Esophagus squamous epithelium (tissue), 5 donors: Measurements from ENCODE around the gene BCO1. TPM values are rescaled to one million over a fixed set of nuclear protein-coding genes. Genes with fewer than 3 reads are reported as not detected.

ENCODE experiments used
- DNase-seq: peaks from one replicate; lab custom pipeline; 2025; lab: John Stamatoyannopoulos, UW
- H3K27ac ChIP-seq, 4 donors: fragments of 200-600 bp; sonication (generic); one replicate each; pipeline ENCODE4 v1.5.1; 2016 to 2019; ENCODE audit warnings: mild to moderate bottlenecking in 1 of 4
- H3K27me3 ChIP-seq, 4 donors: fragments of 200-600 bp; sonication (generic); 1 replicate in 3 of 4; 2 replicates in 1 of 4; pipeline versions ENCODE4 v1.5.1 to v1.6.0; 2017 to 2021; ENCODE audit warnings: antibody characterized with exemption in 1 of 4
- H3K36me3 ChIP-seq, 3 donors: fragments of 200-600 bp; sonication (generic); one replicate each; pipeline ENCODE4 v1.5.1; 2016 to 2019
- H3K4me1 ChIP-seq, 3 donors: fragments of 200-600 bp; sonication (generic); one replicate each; pipeline ENCODE4 v1.5.1; 2017 to 2019
- H3K4me3 ChIP-seq, 4 donors: fragments of 200-600 bp; sonication (generic); 1 replicate in 3 of 4; 2 replicates in 1 of 4; pipeline ENCODE4 v1.5.1; 2016 to 2019; ENCODE audit warnings: mild to moderate bottlenecking in 2 of 4, moderate library complexity in 1 of 4
- H3K9me3 ChIP-seq, 3 donors: fragments of 200-600 bp; sonication (generic); one replicate each; pipeline ENCODE4 v1.5.1; 2016 to 2019
- POLR2A ChIP-seq, 4 donors: fragments of 450-650 bp; IDR thresholded peaks; one replicate each; pipeline ENCODE4 v1.6.1; 2017; ENCODE audit warnings: antibody characterized with exemption in 4 of 4, mild to moderate bottlenecking in 4 of 4, moderate library complexity in 3 of 4
- WGBS, 2 donors: methylation state at CpG; one replicate each; pipeline ENCODE4 v1.1.5; 2018; 5-methylcytosine and 5-hydroxymethylcytosine counted together
- intact Hi-C: fragments of 100-400 bp; cut with DNase I; formaldehyde crosslinking; loops from one replicate; pipeline ENCODE4 v1.15.0; 2022
- total RNA-seq, 4 donors: library from RNA; depleted of rRNA; stranded (reverse); fragments of >200 nt; gene quantifications; one replicate each; pipeline ENCODE4 v1.1.0, GENCODE V29; 2016
- TF ChIP-seq, protein P1 (sequence below), 6 experiments: fragments of 450-650 bp in 4 of 6; fragments of 200-600 bp in 2 of 6; sonication (generic) in 2 of 6; IDR thresholded peaks; one replicate each; pipeline ENCODE4 v1.5.1; 2016 to 2019; ENCODE audit warnings: antibody characterized with exemption in 6 of 6, mild to moderate bottlenecking in 4 of 6, moderate library complexity in 4 of 6
- donor health status: DM: yes; HTN: yes; CAD: no.

The BCO1 gene, protein sequence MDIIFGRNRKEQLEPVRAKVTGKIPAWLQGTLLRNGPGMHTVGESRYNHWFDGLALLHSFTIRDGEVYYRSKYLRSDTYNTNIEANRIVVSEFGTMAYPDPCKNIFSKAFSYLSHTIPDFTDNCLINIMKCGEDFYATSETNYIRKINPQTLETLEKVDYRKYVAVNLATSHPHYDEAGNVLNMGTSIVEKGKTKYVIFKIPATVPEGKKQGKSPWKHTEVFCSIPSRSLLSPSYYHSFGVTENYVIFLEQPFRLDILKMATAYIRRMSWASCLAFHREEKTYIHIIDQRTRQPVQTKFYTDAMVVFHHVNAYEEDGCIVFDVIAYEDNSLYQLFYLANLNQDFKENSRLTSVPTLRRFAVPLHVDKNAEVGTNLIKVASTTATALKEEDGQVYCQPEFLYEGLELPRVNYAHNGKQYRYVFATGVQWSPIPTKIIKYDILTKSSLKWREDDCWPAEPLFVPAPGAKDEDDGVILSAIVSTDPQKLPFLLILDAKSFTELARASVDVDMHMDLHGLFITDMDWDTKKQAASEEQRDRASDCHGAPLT
- under 1 TPM in 3 of 4 donors, not detected in 1; 0.19 to 0.83 (median 0.59) TPM for total RNA-seq

DNA sequence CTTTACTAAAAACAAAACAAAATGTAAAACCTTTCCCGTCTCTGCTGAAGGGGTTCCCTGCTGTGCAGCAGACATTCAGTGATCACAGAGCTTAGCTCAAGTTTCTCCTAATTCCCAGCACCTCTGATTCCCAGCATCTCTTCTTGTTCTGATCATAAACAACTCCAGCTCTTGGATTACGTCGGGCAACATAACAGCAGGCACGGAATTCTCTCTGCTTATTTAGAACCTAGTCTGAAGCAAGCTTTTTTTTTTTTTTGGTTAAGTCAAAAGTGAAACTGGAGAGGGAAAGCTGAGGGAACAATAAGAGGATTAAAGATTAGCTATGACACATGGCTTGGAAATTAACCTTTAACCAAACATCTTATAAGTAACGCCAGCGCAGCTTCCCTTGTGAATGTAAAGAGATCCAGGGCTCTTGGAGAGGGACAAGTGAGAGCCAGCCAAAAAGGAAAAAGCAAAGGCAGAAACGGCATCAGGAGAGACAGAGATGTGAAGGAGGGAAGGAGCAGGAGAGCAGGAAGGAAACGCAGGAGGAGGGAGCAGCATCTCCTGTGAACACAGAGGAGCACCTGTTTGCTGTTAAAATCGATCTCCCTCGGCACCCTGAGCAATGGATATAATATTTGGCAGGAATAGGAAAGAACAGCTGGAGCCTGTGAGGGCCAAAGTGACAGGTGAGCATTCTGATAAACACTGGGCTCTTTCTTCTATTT lies at the start of gene BCO1:
BCO1 (plus strand) TSS at position 394 of the 716 bp plus-strand sequence; CDS start at position 614, 220 bp downstream.
- H3K27me3 ChIP-seq: no peaks in the 10 kb centered on the region
- no peak for TF ChIP-seq POLR2A (IDR thresholded peaks at IDR 0.05)
- TF ChIP-seq, protein P1, sequence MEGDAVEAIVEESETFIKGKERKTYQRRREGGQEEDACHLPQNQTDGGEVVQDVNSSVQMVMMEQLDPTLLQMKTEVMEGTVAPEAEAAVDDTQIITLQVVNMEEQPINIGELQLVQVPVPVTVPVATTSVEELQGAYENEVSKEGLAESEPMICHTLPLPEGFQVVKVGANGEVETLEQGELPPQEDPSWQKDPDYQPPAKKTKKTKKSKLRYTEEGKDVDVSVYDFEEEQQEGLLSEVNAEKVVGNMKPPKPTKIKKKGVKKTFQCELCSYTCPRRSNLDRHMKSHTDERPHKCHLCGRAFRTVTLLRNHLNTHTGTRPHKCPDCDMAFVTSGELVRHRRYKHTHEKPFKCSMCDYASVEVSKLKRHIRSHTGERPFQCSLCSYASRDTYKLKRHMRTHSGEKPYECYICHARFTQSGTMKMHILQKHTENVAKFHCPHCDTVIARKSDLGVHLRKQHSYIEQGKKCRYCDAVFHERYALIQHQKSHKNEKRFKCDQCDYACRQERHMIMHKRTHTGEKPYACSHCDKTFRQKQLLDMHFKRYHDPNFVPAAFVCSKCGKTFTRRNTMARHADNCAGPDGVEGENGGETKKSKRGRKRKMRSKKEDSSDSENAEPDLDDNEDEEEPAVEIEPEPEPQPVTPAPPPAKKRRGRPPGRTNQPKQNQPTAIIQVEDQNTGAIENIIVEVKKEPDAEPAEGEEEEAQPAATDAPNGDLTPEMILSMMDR (IDR thresholded peaks at IDR 0.05): no peak
- DNase-seq: no peak
- intact Hi-C loops: no loop called here
- no peaks in the 10 kb centered on the region for H3K36me3 ChIP-seq
- peak within 1 kb of the TSS; percentile 62 to 87 (median 72) for H3K27ac ChIP-seq
- WGBS, 2 donors: 4 to 11% methylated on average over 10 of the region's 10 CpGs
- no peaks in the 10 kb centered on the region for H3K9me3 ChIP-seq
- H3K4me1 ChIP-seq: peaks cover 0 to 50% (median 11%) of the 10 kb centered on the region in 3 donors
- peak within 1 kb of the TSS in 3 of 4 donors; percentile 30 to 53 (median 32) for H3K4me3 ChIP-seq

DNA sequence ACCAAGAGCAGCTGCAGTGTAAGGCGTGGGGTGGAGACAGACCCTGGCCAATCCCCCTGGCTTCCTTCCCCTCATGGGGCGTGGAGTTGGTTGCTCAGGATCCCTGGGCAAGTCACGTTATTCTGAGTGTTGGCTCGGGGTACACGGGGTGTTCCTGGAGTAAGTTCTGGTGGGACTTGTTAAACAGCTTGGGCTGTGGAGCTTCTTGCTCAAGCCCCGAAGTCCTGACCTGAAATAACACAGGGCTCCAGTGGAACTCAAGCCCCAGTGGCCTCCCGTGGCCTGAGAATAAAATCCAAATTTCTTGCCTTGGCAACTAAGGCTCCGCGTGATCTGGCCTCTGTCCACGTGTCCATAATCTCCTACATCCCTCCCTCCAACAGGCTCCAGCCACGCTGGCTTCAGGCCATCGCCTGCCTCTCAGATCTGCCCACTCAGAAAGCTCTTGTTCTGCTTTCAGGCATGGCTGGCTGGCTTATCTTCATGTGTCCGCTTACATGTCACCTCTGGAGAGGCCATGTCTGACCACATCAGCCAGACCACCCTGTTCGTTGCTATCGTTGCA lies 49.3 kb upstream of the BCO1 start:
- Histone ChIP-seq H3K4me3 (no peak overlapping the region), H3K4me1 (peaks cover 0 to 18% (median 5%) of the 10 kb centered on the region in 3 donors), H3K36me3 (no peaks in the 10 kb centered on the region), H3K9me3 (no peaks in the 10 kb centered on the region), H3K27ac (peak overlapping the region in 2 of 4 donors; percentile 23 to 65), H3K27me3 (no peaks in the 10 kb centered on the region)
- intact Hi-C loops: no loop called here
- no peak for TF ChIP-seq POLR2A (IDR thresholded peaks at IDR 0.05)
- no peak for DNase-seq
- 46 to 54% methylated on average over 9 to 10 of the region's 15 CpGs for WGBS, 2 donors

DNA sequence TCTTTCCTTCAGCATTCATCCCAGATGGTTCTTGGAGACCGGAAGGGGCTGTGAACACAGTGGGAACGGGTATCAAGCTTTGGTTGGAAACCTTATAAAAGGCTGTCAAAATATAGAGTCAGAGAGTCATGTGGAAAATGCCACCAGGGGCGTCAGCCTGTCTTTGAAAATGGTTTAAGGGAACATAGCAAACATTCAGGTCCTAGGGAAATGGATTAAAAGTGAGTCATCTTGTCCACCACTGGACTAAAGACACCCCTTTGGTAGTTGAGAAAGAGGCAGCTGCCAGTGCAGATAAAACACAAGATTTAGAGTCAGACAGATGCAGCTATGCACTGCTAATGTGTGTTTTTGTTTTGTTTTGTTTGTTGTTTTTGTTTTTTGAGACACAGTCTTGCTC lies 47.8 kb upstream of the BCO1 start:
- TF ChIP-seq POLR2A (IDR thresholded peaks at IDR 0.05): no peak
- TF ChIP-seq, protein P1 (IDR thresholded peaks at IDR 0.05): no peak
- intact Hi-C loops: no loop called here
- no peaks in the 10 kb centered on the region for H3K9me3 ChIP-seq
- H3K4me1 ChIP-seq: peaks cover 0 to 18% (median 5%) of the 10 kb centered on the region in 3 donors
- H3K27me3 ChIP-seq: peaks cover 0 to 5% (median 0%) of the 10 kb centered on the region in 4 donors
- DNase-seq: no peak
- 53 to 62% methylated on average over 3 of the region's 3 CpGs for WGBS, 2 donors
- no peaks in the 10 kb centered on the region for H3K36me3 ChIP-seq
- H3K4me3 ChIP-seq: no peak overlapping the region
- H3K27ac ChIP-seq: peak overlapping the region in 1 of 4 donors; percentile 65

DNA sequence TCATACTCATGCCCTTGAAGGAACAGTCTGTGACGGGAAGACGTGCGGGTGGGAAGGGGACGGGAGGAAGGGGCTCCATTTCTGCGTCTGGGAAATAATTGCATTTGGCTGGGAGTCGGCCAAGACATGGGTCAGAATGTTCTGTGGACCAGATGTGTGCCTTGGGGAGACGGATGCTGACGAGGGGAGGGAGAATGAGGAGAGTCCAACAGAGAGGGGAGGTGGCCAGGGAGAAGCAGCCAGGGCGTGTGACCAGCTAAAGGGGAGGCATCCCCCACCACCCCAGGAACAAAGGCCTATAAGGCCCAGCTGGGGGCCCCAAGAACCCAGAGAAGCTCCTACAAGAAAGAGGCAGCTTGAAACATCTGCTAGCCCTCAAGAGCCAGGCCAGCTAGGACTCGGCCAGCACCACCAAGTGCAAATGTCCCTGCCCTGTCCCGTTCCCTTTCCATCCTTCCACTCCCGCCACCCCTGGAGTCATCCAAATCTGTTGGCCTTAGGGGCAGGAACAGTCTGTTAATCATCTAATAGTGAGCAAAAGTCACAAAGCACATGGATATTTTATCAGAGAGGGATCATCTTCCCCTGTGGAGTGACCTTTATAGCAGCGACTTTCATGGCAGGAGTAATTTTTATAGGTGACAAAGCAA lies 42.5 kb upstream of the BCO1 start:
- Histone ChIP-seq H3K27me3 (peaks cover 0 to 32% (median 0%) of the 10 kb centered on the region in 4 donors), H3K9me3 (no peaks in the 10 kb centered on the region), H3K4me1 (no peaks in the 10 kb centered on the region), H3K27ac (no peak overlapping the region), H3K36me3 (no peaks in the 10 kb centered on the region), H3K4me3 (no peak overlapping the region)
- 61 to 71% methylated on average over 12 of the region's 13 CpGs for WGBS, 2 donors
- DNase-seq: no peak
- intact Hi-C loops: no loop called here
- TF ChIP-seq, protein P1 (IDR thresholded peaks at IDR 0.05): no peak
- TF ChIP-seq POLR2A (IDR thresholded peaks at IDR 0.05): no peak

DNA sequence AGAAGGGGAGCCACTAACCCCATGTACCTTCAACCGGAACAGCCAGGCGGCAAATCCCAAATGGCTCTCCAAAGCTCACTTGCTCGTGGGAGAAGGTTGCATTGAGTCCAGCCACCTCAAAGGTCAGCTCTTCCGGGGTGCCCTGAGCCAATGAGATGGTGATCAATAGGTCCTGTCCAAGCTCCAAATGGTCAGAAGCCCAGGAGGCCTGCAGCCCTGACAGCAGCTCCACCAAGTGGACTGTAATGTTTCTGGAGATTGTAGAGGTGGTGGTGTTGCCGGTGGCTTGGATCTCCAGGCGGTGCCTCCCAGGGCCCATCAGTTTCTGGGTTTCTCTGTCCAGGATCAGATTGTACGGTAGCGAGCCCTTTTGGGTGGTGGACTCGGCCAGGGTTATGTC lies 39.9 kb upstream of the BCO1 start:
- intact Hi-C loops: no loop called here
- DNase-seq: no peak

More for the DNA sequence above, 39.9 kb upstream of the BCO1 start:
- H3K4me3 ChIP-seq: no peak overlapping the region
- TF ChIP-seq POLR2A (IDR thresholded peaks at IDR 0.05): no peak
- TF ChIP-seq, protein P1 (IDR thresholded peaks at IDR 0.05): no peak
- H3K27me3 ChIP-seq: peaks cover 0 to 32% (median 0%) of the 10 kb centered on the region in 4 donors
- H3K27ac ChIP-seq: no peak overlapping the region
- WGBS, 2 donors: 78 to 80% methylated on average over 6 to 8 of the region's 9 CpGs
- no peaks in the 10 kb centered on the region for H3K9me3 ChIP-seq
- H3K36me3 ChIP-seq: no peaks in the 10 kb centered on the region
- no peaks in the 10 kb centered on the region for H3K4me1 ChIP-seq
